ENCODE results near the gene SLC6A5. TPM values are rescaled to one million over a fixed set of nuclear protein-coding genes. Genes with fewer than 3 reads are reported as not detected.

SLC6A5 gene
- total and polyA plus RNA-seq, 2 of the 8 experiments (the other 6 are each of a cell fraction or from before 2014, with no cell fraction given) = not detected

- Histone ChIP-seq H3K27me3 (replicated peaks in 1 of 4; ENCODE audit: control insufficient read depth in 3 of 4, extremely low read depth in 1 of 4, insufficient read depth in 3 of 4, low read length in 3 of 4) (no peaks in the 10 kb centered on the region), H3K36me3 (ENCODE audit: control insufficient read depth in 2 of 4, insufficient read depth in 4 of 4, low read length in 3 of 4) (no peaks in the 10 kb centered on the region), H3K79me1 (ENCODE audit: low read depth, low read length) (no peaks in the 10 kb centered on the region), H2AK5ac (ENCODE audit: low read depth, low read length) (no peak overlapping the region), H3K27ac (ENCODE audit: low read depth, low read length) (no peak overlapping the region), H3K23ac (ENCODE audit: insufficient read length) (no peak overlapping the region), H2AFZ (ENCODE audit: low read length) (no peak overlapping the region), H3K9me3 (ENCODE audit: insufficient read depth in 2 of 2, low read depth in 1 of 2, low read length in 1 of 2) (peaks cover 0 to 2% of the 10 kb centered on the region in 2 experiments; a peak in 2 of 4 replicates), H2BK120ac (replicated peaks; ENCODE audit: low read depth, low read length) (no peak overlapping the region), H3K4me2 (ENCODE audit: insufficient read depth in 1 of 2, low read depth in 2 of 2, low read length in 2 of 2) (no peak overlapping the region), H4K5ac (ENCODE audit: insufficient read length, low read depth, low read length) (no peak overlapping the region), H3K4me3 (ENCODE audit: extremely low read depth in 1 of 4, insufficient read depth in 2 of 4, low read depth in 3 of 4, low read length in 4 of 4) (no peak overlapping the region), H3K4ac (replicated peaks; ENCODE audit: insufficient read length, low read depth, low read length) (no peak overlapping the region), H3K56ac (replicated peaks; ENCODE audit: insufficient read length, low read depth, low read length) (no peak overlapping the region), H2BK15ac (ENCODE audit: low read length) (no peak overlapping the region), H3K4me1 (replicated peaks in 1 of 4; ENCODE audit: control insufficient read depth in 3 of 4, insufficient read depth in 4 of 4, low read length in 3 of 4) (no peaks in the 10 kb centered on the region), H3K18ac (ENCODE audit: extremely low read depth, low read length) (no peak overlapping the region), H3K14ac (ENCODE audit: insufficient read length) (no peak overlapping the region), H3K79me2 (ENCODE audit: control insufficient read depth in 1 of 2, insufficient read depth in 2 of 2, low read length in 2 of 2) (no peaks in the 10 kb centered on the region), H4K91ac (replicated peaks; ENCODE audit: insufficient read length, low read length) (no peak overlapping the region), H3K23me2 (ENCODE audit: low read depth, low read length) (no peaks in the 10 kb centered on the region), H3K9ac (replicated peaks in 1 of 4; ENCODE audit: extremely low read depth in 1 of 4, low read depth in 3 of 4, low read length in 3 of 4) (no peak overlapping the region), H4K8ac (ENCODE audit: extremely low read depth, insufficient read depth, low read length) (no peak overlapping the region), H2BK12ac (ENCODE audit: low read depth, low read length) (no peak overlapping the region), H2BK5ac (ENCODE audit: low read depth, low read length) (no peak overlapping the region), H2BK20ac (ENCODE audit: low read length) (no peak overlapping the region), H4K20me1 (replicated peaks in 1 of 2; ENCODE audit: control insufficient read depth in 1 of 2, insufficient read depth in 2 of 2, low read length in 2 of 2) (no peaks in the 10 kb centered on the region)
- POLR2A ChIA-PET (ENCODE audit: partially characterized antibody) = no interaction called here
- 81% methylated on average over 6 of the region's 6 CpGs; no CpG with 5 or more reads in 1 of the 2 experiments for WGBS, 2 experiments (ENCODE audit: extremely low coverage in 1 of 2, insufficient coverage in 1 of 2, insufficient read length in 1 of 2, insufficient replicate concordance in 2 of 2, low coverage in 1 of 2, low lambda C conversion rate in 2 of 2, missing lambda C conversion rate in 1 of 2)
- TF ChIP-seq JUND (IDR thresholded peaks at IDR 0.05; ENCODE audit: low read length) = no peak
- no peak for TF ChIP-seq POLR2A (IDR thresholded peaks at IDR 0.05; ENCODE audit: control extremely low read depth in 1 of 2, low read depth in 2 of 2, low read length in 2 of 2)
- no peak for TF ChIP-seq ASH2L (IDR thresholded peaks at IDR 0.05; ENCODE audit: low read length)
- TF ChIP-seq SAP30 (IDR thresholded peaks at IDR 0.05; ENCODE audit: insufficient read depth, insufficient replicate concordance, low read length) = no peak
- no peak for TF ChIP-seq SP2 (IDR thresholded peaks at IDR 0.05; ENCODE audit: low read length)
- TF ChIP-seq JUN (IDR thresholded peaks at IDR 0.05; ENCODE audit: low read depth, low read length) = no peak
- no peak for TF ChIP-seq MAX (IDR thresholded peaks at IDR 0.05)
- TF ChIP-seq SRF (IDR thresholded peaks at IDR 0.05; ENCODE audit: low read depth, low read length) = no peak
- TF ChIP-seq CHD1 (IDR thresholded peaks at IDR 0.05; ENCODE audit: low read depth, low read length) = no peak
- no peak for TF ChIP-seq TEAD4 (IDR thresholded peaks at IDR 0.05; ENCODE audit: low read depth, low read length)
- no peak for TF ChIP-seq KDM4A (IDR thresholded peaks at IDR 0.05; ENCODE audit: low read depth, low read length, severe bottlenecking)
- FAIRE-seq (no peak), DNase-seq (ENCODE audit: low read depth in 1 of 2, low spot score in 2 of 2) (no peak)
- CTCF ChIA-PET (ENCODE audit: partially characterized antibody) = no interaction called here
Measured at GRCh38 chr11:20707876-20708275, 108.5 kb downstream of the SLC6A5 start.
